Activated CD8-positive, alpha-beta memory T cell treated with anti-CD3 and anti-CD28 coated beads for 4 hours (primary cell): ENCODE measurements around the gene LRRC52.
A peak's percentile ranks its signal among the peaks of the same experiment; 100 is the strongest.
"Not testable (repeated sequence)": the region's sequence is repeated elsewhere in the genome, so short reads cannot be mapped to it uniquely, and the experiment has no call there.

Experiments used
- DNase-seq, 2 donors: peaks; one replicate each; pipeline ENCODE4 v3.0.0-alpha.2; 2020; ENCODE audit warnings: low read depth in 2 of 2

Gene LRRC52

DNA sequence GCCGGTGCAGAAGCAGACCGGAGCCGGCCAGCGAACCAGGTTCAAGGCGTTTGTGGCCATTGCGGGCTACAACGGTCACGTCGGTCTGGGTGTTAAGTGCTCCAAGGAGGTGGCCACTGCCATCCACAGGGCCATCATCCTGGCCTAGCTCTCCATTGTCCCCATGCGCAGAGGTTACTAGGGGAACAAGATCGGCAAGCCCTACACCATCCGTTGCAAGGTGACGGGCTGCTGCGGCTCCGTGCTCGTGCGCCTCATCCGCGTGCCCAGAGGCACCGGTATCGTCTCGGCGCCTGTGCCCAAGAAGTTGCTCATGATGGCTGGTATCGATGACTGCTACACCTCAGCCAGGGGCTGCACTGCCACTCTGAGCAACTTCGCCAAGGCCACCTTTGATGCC is 38.1 kb downstream of the LRRC52 start:
- DNase-seq = no peak

DNA sequence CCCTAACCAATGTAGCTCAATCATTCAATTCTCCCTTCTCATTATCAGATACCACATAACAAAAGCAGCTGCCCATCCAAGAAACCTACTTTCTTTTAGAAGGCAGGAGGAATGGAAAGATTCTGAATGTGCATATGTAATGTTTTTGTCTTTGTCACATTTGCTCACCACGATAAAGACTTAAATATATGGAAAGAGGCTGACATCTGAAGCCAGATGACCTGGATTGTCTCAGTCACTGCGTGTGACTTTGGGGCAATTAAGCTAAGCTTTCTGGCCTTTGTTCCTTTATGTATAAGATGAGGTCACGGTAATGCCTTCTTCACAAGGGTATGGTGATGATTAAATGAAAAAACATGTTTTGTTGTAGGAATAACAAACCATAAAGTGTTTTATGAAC is 42.6 kb downstream of the LRRC52 start:
- DNase-seq = no peak

DNA sequence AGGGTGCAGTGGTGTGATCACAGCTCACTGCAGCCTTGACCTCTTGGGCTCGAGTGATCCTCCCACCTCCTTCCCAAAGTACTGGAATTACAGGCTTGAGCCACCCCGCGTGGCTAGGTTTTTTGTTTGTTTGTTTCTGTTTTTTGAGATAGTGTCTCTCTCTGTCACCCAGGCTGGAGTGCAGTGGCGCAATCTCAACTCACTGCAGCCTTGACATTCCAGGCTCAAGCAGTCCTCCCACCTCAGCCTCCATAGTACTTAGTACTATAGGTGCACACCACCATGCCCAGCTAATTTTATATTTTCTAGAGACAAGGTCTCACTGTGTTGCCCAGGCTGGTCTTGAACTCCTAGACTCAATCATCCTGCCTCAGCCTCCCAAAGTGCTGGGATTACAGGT is 47.6 kb downstream of the LRRC52 start:
- not testable (repeated sequence) for DNase-seq

DNA sequence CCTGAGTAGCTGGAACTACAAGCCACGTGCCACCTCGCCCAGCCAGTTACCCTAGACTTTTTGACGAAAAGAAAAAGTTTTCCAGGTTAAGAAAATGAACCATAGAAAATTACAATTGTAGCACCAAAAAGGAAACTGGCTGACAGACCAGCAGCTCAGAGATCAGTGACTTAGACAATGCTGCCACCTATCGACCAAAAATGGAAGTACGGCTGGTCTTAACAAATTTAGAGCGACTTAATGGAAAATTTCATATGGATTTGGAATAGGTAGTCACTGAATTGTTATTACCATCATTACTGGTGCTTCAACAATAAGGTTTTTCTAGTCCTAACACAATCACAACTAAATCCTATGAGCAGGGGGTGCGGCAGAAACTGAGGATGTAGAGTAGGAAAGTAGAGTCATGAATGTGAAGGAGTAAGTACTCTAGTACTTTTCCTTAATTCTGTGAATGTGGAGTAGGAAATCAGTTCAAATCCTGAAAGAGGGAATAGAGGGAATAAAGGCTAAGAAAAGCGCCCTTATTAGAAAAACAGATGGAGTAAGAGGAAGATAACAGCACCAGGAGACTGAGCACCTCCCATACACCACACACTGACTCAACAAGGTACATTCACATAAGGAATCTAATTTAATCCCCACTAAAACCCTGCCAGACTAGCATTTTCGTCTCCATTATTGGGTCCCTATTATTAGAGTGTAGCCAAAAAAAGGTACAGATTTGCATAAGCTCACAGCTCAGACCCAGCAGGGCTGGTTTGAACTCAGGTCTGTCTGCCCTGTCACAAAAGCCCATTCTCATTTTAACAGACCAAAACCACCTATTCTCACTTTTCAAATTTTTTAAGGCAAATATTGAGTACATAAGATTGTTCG is 49.4 kb downstream of the LRRC52 start:
- peak; percentile 56 to 59 for DNase-seq

- no peak for DNase-seq
These were observed 51.6 kb downstream of the LRRC52 start for GRCh38 chr1:165595246-165595938.

DNA sequence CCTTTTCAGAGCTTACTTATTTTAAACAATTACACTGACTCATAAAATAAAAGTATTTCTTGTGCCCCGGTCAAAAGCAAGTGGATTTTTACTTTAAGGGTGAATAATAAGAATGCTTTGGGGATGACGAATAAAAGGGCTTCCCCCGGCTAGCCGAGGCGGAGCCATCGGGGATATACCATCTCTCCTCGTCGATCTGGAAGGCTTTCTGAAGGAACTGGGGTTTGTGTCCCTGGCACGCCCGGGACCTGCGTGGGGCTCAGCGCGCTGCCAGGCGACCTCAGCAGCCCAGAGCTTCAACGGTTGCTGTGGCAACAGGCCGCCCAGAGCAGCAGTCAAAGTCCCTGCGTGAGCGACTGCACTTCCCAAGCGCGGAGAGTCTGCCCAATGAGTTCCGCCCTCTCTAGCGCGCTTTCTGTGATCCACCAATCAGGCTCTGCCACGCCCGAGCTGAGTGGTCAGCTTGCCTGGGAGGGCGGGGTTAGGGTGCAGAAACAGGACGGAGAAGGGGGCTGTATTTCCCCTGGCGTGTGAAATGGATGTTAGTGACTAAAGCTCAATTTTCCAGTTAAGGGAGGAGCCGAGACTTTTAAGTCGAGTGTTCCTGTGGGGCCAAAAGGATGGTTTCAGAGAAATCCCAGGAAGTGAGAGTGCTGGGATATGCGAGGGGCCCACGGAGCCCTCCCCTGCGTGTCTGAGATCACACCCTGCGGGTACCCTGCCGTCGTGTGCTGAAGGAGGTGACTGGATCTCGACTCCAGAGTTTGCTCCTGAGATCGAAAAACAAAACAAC is 54.3 kb downstream of the LRRC52 start:
- peak; percentile 89 to 93 for DNase-seq

GRCh38 chr1:165598676-165599059 is 54.9 kb downstream of the LRRC52 start:
- DNase-seq = no peak

GRCh38 chr1:165600793-165601192 is 57.0 kb downstream of the LRRC52 start:
- no peak for DNase-seq

DNA sequence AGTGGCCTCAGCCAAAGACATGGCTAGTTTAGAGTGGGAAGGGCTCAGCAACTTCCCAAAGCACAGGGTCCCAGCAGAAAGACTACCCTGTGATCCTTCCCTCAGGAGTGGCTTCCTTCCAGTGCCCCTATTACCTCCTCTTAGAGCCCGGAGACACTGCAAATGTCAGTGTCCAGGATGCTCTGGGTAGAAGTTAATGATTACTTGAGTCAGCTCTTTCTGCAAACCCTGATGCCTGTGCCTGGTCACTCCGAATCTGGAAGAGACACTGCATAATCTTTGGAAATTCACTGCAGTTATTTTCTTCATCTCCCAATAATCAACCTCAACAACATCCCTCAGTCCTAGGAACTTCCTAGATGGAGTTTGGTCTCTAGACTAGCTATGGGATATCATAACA is 60.0 kb downstream of the LRRC52 start:
- DNase-seq = no peak

DNA sequence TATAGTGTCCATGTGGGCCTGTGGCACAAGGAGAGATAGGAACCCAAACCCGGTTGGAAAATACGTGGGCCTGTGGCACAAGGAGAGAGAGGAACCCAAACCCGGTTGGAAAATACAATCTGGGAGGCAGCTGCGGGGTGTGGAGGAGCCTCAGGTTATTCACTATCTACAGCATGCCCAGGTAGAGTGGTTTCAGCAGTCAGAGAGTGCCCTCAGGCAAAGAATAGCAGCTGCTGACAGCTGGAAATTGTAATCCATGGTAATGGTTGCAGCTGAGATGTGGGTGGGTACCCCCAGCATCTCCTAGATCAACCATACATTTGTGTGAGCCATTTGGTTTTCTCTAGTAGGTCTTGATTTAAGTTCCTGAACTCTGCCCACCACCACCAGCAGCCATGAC is 61.4 kb downstream of the LRRC52 start:
- no peak for DNase-seq

DNA sequence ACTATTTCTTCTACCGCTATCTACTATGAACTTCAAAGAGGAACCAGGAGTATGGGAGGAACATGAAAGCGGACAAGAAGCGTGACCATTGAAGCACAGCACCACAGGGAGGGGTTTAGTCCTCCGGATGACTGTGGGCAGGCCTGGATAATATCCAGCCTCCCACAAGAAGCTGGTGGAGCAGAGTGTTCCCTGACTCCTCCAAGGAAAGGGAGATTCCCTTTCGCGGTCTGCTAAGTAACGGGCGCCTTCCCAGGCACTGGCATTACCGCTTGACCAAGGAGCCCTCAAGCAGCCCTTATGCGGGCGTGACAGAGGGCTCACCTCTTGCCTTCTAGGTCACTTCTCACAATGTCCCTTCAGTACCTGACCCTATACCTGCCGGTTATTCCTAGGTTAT is 62.9 kb downstream of the LRRC52 start:
- DNase-seq = not testable (repeated sequence)

DNA sequence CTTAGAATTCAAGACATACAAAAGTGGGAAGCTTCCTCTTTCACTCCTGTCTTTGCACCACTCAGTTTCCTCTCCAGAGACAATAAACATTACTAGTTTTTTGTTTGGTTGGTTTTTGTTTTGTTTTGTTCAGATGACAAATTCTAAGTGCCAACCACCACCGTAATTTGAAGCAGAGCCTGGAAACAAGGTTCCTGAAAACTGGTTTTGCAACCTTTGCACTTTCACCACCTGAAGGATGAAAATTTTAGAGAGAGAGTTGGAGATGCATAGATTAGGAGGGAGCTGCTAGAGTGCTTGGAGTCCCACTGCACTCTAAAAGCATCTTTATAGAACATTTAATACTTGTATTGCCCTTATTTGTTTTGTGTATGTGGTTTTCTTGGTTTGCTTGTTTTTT is 67.1 kb downstream of the LRRC52 start:
- DNase-seq = no peak

DNA sequence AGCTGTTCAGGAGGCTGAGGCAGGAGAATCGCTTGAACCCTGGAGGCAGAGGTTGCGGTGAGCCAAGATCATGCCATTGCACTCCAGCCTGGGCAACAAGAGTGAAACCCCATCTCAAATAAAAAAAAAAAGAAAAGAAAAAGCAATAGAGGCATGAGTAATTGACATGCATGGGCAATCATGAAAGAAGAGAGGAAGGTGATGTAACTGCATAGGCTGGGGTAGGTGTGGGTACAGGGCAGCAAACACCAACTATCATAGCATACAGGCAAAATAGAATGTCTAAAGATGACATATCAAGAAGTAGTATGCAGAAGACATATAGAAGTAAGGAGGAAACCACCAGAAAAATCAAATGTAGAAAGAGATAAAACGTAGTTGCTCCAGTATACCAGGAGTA is 68.3 kb downstream of the LRRC52 start:
- no peak for DNase-seq
